ENCODE data around the gene KRT14.
"Not testable (repeated sequence)": the region's sequence is repeated elsewhere in the genome, so short reads cannot be mapped to it uniquely, and the experiment has no call there.

Gene KRT14

GRCh38 chr17:41586863-41587495 lies at the start of gene KRT14:
Gene KRT14, minus strand, starts transcription at chr17:41586895. Its CDS starts 61 bp downstream, at chr17:41586834.
- Histone ChIP-seq H3K9me3 (ENCODE audit: control insufficient read depth, low read length) (no peaks in the 10 kb centered on the region), H3K36me3 (ENCODE audit: control insufficient read depth, insufficient read depth, low read length) (no peaks in the 10 kb centered on the region), H3K27me3 (ENCODE audit: control insufficient read depth, insufficient read depth, low read length) (peaks cover 6% of the 10 kb centered on the region), H3K4me3 (ENCODE audit: low read length) (no peak within 1 kb of the TSS), H3K9ac (ENCODE audit: low read length) (no peak within 1 kb of the TSS), H3K4me1 (ENCODE audit: control insufficient read depth, insufficient read depth, low read length) (no peaks in the 10 kb centered on the region)

GRCh38 chr17:41635121-41636097 lies 48.7 kb upstream of the KRT14 start:
- H3K9ac ChIP-seq (ENCODE audit: low read length) = peak overlapping the region; percentile 57
- H3K4me1 ChIP-seq (ENCODE audit: control insufficient read depth, insufficient read depth, low read length) = peaks cover 33% of the 10 kb centered on the region
- no peaks in the 10 kb centered on the region for H3K36me3 ChIP-seq (ENCODE audit: control insufficient read depth, insufficient read depth, low read length)
- no peaks in the 10 kb centered on the region for H3K9me3 ChIP-seq (ENCODE audit: control insufficient read depth, low read length)
- peaks cover 9% of the 10 kb centered on the region for H3K27me3 ChIP-seq (ENCODE audit: control insufficient read depth, insufficient read depth, low read length)
- no peak overlapping the region for H3K4me3 ChIP-seq (ENCODE audit: low read length)

GRCh38 chr17:41634639-41635038 lies 47.9 kb upstream of the KRT14 start:
- no peaks in the 10 kb centered on the region for H3K9me3 ChIP-seq (ENCODE audit: control insufficient read depth, low read length)
- peaks cover 41% of the 10 kb centered on the region for H3K4me1 ChIP-seq (ENCODE audit: control insufficient read depth, insufficient read depth, low read length)
- peaks cover 9% of the 10 kb centered on the region for H3K27me3 ChIP-seq (ENCODE audit: control insufficient read depth, insufficient read depth, low read length)
- H3K36me3 ChIP-seq (ENCODE audit: control insufficient read depth, insufficient read depth, low read length) = no peaks in the 10 kb centered on the region
- H3K9ac ChIP-seq (ENCODE audit: low read length) = no peak overlapping the region
- H3K4me3 ChIP-seq (ENCODE audit: low read length) = no peak overlapping the region

GRCh38 chr17:41633556-41634199 lies 47.0 kb upstream of the KRT14 start:
- H3K36me3 ChIP-seq (ENCODE audit: control insufficient read depth, insufficient read depth, low read length) = no peaks in the 10 kb centered on the region
- peaks cover 42% of the 10 kb centered on the region for H3K4me1 ChIP-seq (ENCODE audit: control insufficient read depth, insufficient read depth, low read length)
- H3K27me3 ChIP-seq (ENCODE audit: control insufficient read depth, insufficient read depth, low read length) = peaks cover 9% of the 10 kb centered on the region
- H3K9me3 ChIP-seq (ENCODE audit: control insufficient read depth, low read length) = no peaks in the 10 kb centered on the region
- H3K4me3 ChIP-seq (ENCODE audit: low read length) = no peak overlapping the region
- no peak overlapping the region for H3K9ac ChIP-seq (ENCODE audit: low read length)

- Histone ChIP-seq H3K36me3 (ENCODE audit: control insufficient read depth, insufficient read depth, low read length) (no peaks in the 10 kb centered on the region), H3K4me3 (ENCODE audit: low read length) (no peak overlapping the region), H3K9ac (ENCODE audit: low read length) (no peak overlapping the region), H3K4me1 (ENCODE audit: control insufficient read depth, insufficient read depth, low read length) (peaks cover 42% of the 10 kb centered on the region), H3K9me3 (ENCODE audit: control insufficient read depth, low read length) (no peaks in the 10 kb centered on the region), H3K27me3 (ENCODE audit: control insufficient read depth, insufficient read depth, low read length) (peaks cover 9% of the 10 kb centered on the region)
Observed at GRCh38 chr17:41632482-41633105, 45.9 kb upstream of the KRT14 start.

GRCh38 chr17:41631898-41632285 lies 45.2 kb upstream of the KRT14 start:
- H3K4me1 ChIP-seq (ENCODE audit: control insufficient read depth, insufficient read depth, low read length) = peaks cover 42% of the 10 kb centered on the region
- H3K36me3 ChIP-seq (ENCODE audit: control insufficient read depth, insufficient read depth, low read length) = no peaks in the 10 kb centered on the region
- no peaks in the 10 kb centered on the region for H3K9me3 ChIP-seq (ENCODE audit: control insufficient read depth, low read length)
- H3K27me3 ChIP-seq (ENCODE audit: control insufficient read depth, insufficient read depth, low read length) = peaks cover 9% of the 10 kb centered on the region
- H3K9ac ChIP-seq (ENCODE audit: low read length) = no peak overlapping the region
- H3K4me3 ChIP-seq (ENCODE audit: low read length) = no peak overlapping the region

- Histone ChIP-seq H3K4me3 (ENCODE audit: low read length) (no peak overlapping the region), H3K27me3 (ENCODE audit: control insufficient read depth, insufficient read depth, low read length) (peaks cover 9% of the 10 kb centered on the region), H3K9me3 (ENCODE audit: control insufficient read depth, low read length) (no peaks in the 10 kb centered on the region), H3K9ac (ENCODE audit: low read length) (no peak overlapping the region), H3K4me1 (ENCODE audit: control insufficient read depth, insufficient read depth, low read length) (peaks cover 42% of the 10 kb centered on the region), H3K36me3 (ENCODE audit: control insufficient read depth, insufficient read depth, low read length) (no peaks in the 10 kb centered on the region)
Observed at GRCh38 chr17:41631025-41631897, 44.6 kb upstream of the KRT14 start.

- Histone ChIP-seq H3K9ac (ENCODE audit: low read length) (no peak overlapping the region), H3K4me3 (ENCODE audit: low read length) (no peak overlapping the region), H3K4me1 (ENCODE audit: control insufficient read depth, insufficient read depth, low read length) (peaks cover 31% of the 10 kb centered on the region), H3K9me3 (ENCODE audit: control insufficient read depth, low read length) (no peaks in the 10 kb centered on the region), H3K36me3 (ENCODE audit: control insufficient read depth, insufficient read depth, low read length) (no peaks in the 10 kb centered on the region), H3K27me3 (ENCODE audit: control insufficient read depth, insufficient read depth, low read length) (no peaks in the 10 kb centered on the region)
Observed at GRCh38 chr17:41629826-41630670, 43.4 kb upstream of the KRT14 start.

- H3K36me3 ChIP-seq (ENCODE audit: control insufficient read depth, insufficient read depth, low read length) = no peaks in the 10 kb centered on the region
- H3K4me1 ChIP-seq (ENCODE audit: control insufficient read depth, insufficient read depth, low read length) = peaks cover 24% of the 10 kb centered on the region
- no peaks in the 10 kb centered on the region for H3K9me3 ChIP-seq (ENCODE audit: control insufficient read depth, low read length)
- no peak overlapping the region for H3K4me3 ChIP-seq (ENCODE audit: low read length)
- no peaks in the 10 kb centered on the region for H3K27me3 ChIP-seq (ENCODE audit: control insufficient read depth, insufficient read depth, low read length)
- H3K9ac ChIP-seq (ENCODE audit: low read length) = no peak overlapping the region
Observed at GRCh38 chr17:41629316-41629715, 42.6 kb upstream of the KRT14 start.

GRCh38 chr17:41628621-41629255 lies 42.0 kb upstream of the KRT14 start:
- not testable (repeated sequence) for H3K27me3 ChIP-seq (ENCODE audit: control insufficient read depth, insufficient read depth, low read length); H3K4me3 ChIP-seq (ENCODE audit: low read length); H3K36me3 ChIP-seq (ENCODE audit: control insufficient read depth, insufficient read depth, low read length); H3K9me3 ChIP-seq (ENCODE audit: control insufficient read depth, low read length); H3K9ac ChIP-seq (ENCODE audit: low read length)
- peaks cover 24% of the 10 kb centered on the region for H3K4me1 ChIP-seq (ENCODE audit: control insufficient read depth, insufficient read depth, low read length)
